Stomach (tissue), 9 donors: ENCODE data around the gene TENM3. TPM values are rescaled to one million over a fixed set of nuclear protein-coding genes. Genes with fewer than 3 reads are reported as not detected.

Experiments used
- DNase-seq, 2 donors: peaks; one replicate each; pipeline versions ENCODE4 v3.0.0 to v3.0.0-alpha.2; 2013 to 2019
- H3K27ac ChIP-seq, 5 donors: fragments of 200-600 bp in 4 of 5; sonication (generic) in 4 of 5; one replicate each; pipeline ENCODE4 v1.5.1; 2013 to 2019; ENCODE audit warnings: mild to moderate bottlenecking in 1 of 5, moderate library complexity in 1 of 5
- H3K27me3 ChIP-seq, 3 donors: fragments of 200-600 bp; sonication (generic); one replicate each; pipeline ENCODE4 v1.5.1; 2017 to 2019; ENCODE audit warnings: mixed run types in 1 of 3
- H3K36me3 ChIP-seq, 4 donors: fragments of 200-600 bp; sonication (generic); 1 replicate in 3 of 4; 2 replicates in 1 of 4; pipeline ENCODE4 v1.5.1; 2016 to 2019
- H3K4me1 ChIP-seq, 4 donors: fragments of 200-600 bp; sonication (generic); one replicate each; pipeline ENCODE4 v1.5.1; 2016 to 2019
- H3K4me3 ChIP-seq, 4 donors: fragments of 200-600 bp; sonication (generic) in 3 of 4; one replicate each; pipeline ENCODE4 v1.5.1; 2016 to 2019; ENCODE audit warnings: mild to moderate bottlenecking in 1 of 4
- H3K9me3 ChIP-seq, 4 donors: fragments of 200-600 bp; sonication (generic); one replicate each; pipeline ENCODE4 v1.5.1; 2016 to 2019
- CTCF ChIP-seq, 7 experiments: fragments of 450-650 bp in 4 of 7; fragments of 200-600 bp in 3 of 7; sonication (generic) in 3 of 7; IDR thresholded peaks; one replicate each; pipeline ENCODE4 v1.5.1; 2016 to 2019; ENCODE audit warnings: antibody characterized with exemption in 7 of 7, control low read depth in 2 of 7, mild to moderate bottlenecking in 1 of 7
- EP300 ChIP-seq: sonication (generic); formaldehyde crosslinking; IDR thresholded peaks from one replicate; pipeline ENCODE4 v1.6.1; 2017; ENCODE audit warnings: antibody characterized with exemption
- POLR2A ChIP-seq, 4 donors: fragments of 450-650 bp; IDR thresholded peaks; one replicate each; pipeline ENCODE4 v1.6.1; 2016; ENCODE audit warnings: antibody characterized with exemption in 4 of 4, control low read depth in 2 of 4, mild to moderate bottlenecking in 1 of 4, moderate library complexity in 1 of 4
- POLR2AphosphoS5 ChIP-seq, 3 donors: sonication (generic); formaldehyde crosslinking; IDR thresholded peaks; one replicate each; pipeline ENCODE4 v1.6.1; 2016; ENCODE audit warnings: antibody characterized with exemption in 3 of 3
- WGBS, 5 donors: extraction: QIAGEN DNeasy Blood & Tissue Kit in 3 of 5; methylation state at CpG; one replicate each; pipeline versions ENCODE4 v1.1.5 to v1.1.7; 2013 to 2018; 5-methylcytosine and 5-hydroxymethylcytosine counted together
- intact Hi-C: fragments of 100-400 bp; cut with DNase I; formaldehyde crosslinking; loops from one replicate; pipeline ENCODE4 v1.15.1; 2023; ENCODE audit warnings: low total_unique reads
- polyA plus RNA-seq, 3 donors: library from polyadenylated mRNA; stranded (reverse); fragments of 200-250 nt; gene quantifications; one replicate each; pipeline ENCODE4 v1.2.3, GENCODE V29; 2013
- total RNA-seq, 5 donors: library from RNA; depleted of rRNA; stranded (reverse); fragments of >200 nt; gene quantifications; one replicate each; pipeline versions ENCODE4 v1.1.0 to v1.2.3, GENCODE V29; 2014 to 2016
- donor health status: healthy with polysubstance abuse.
- donor health status: Bipolar disorder and iron deficiency.
- donor health status: healthy.

TENM3 gene
- total and polyA plus RNA-seq, 8 donors = under 0.01 to 8.3 (median 0.44) TPM

GRCh38 chr4:182822554-182822953, 579.4 kb downstream of the TENM3 start:
- Histone ChIP-seq H3K4me1 (no peaks in the 10 kb centered on the region), H3K36me3 (no peaks in the 10 kb centered on the region), H3K27me3 (no peaks in the 10 kb centered on the region), H3K27ac (no peak overlapping the region), H3K9me3 (no peaks in the 10 kb centered on the region), H3K4me3 (no peak overlapping the region)
- WGBS, 5 donors = 85 to 95% (median 91%) methylated on average over 11 of the region's 11 CpGs
- TF ChIP-seq CTCF (IDR thresholded peaks at IDR 0.05) = no peak
- no peak for TF ChIP-seq POLR2A (IDR thresholded peaks at IDR 0.05)
- TF ChIP-seq POLR2AphosphoS5 (IDR thresholded peaks at IDR 0.05) = no peak
- no peak for TF ChIP-seq EP300
- intact Hi-C loops = no loop called here
- no peak for DNase-seq

GRCh38 chr4:182823576-182823975, 580.4 kb downstream of the TENM3 start:
- no peak for DNase-seq
- intact Hi-C loops = no loop called here
- Histone ChIP-seq H3K27me3 (no peaks in the 10 kb centered on the region), H3K9me3 (no peaks in the 10 kb centered on the region), H3K4me1 (no peaks in the 10 kb centered on the region), H3K4me3 (no peak overlapping the region), H3K27ac (no peak overlapping the region), H3K36me3 (no peaks in the 10 kb centered on the region)
- 27 to 57% (median 39%) methylated on average over 1 of the region's 1 CpG for WGBS, 5 donors
- TF ChIP-seq POLR2A (IDR thresholded peaks at IDR 0.05) (no peak), EP300 (no peak)

GRCh38 chr4:182825003-182825402, 581.8 kb downstream of the TENM3 start:
- WGBS, 5 donors = 77 to 95% (median 94%) methylated on average over 3 to 8 of the region's 8 CpGs
- no peak overlapping the region for H3K27ac ChIP-seq
- no peaks in the 10 kb centered on the region for H3K36me3 ChIP-seq
- TF ChIP-seq POLR2A (IDR thresholded peaks at IDR 0.05) (no peak), POLR2AphosphoS5 (IDR thresholded peaks at IDR 0.05) (no peak), CTCF (IDR thresholded peaks at IDR 0.05) (no peak), EP300 (no peak)
- H3K4me1 ChIP-seq = no peaks in the 10 kb centered on the region
- no peaks in the 10 kb centered on the region for H3K9me3 ChIP-seq
- no peaks in the 10 kb centered on the region for H3K27me3 ChIP-seq
- H3K4me3 ChIP-seq = no peak overlapping the region
- DNase-seq = no peak
- intact Hi-C loops = no loop called here

GRCh38 chr4:182825786-182826185, 582.6 kb downstream of the TENM3 start:
- Histone ChIP-seq H3K9me3 (no peaks in the 10 kb centered on the region), H3K36me3 (no peaks in the 10 kb centered on the region), H3K27me3 (no peaks in the 10 kb centered on the region), H3K4me3 (no peak overlapping the region), H3K4me1 (no peaks in the 10 kb centered on the region), H3K27ac (no peak overlapping the region)
- 65 to 83% (median 78%) methylated on average over 9 to 12 of the region's 12 CpGs for WGBS, 5 donors
- intact Hi-C loops = no loop called here
- TF ChIP-seq POLR2AphosphoS5 (IDR thresholded peaks at IDR 0.05) (no peak), EP300 (no peak), CTCF (IDR thresholded peaks at IDR 0.05) (no peak), POLR2A (IDR thresholded peaks at IDR 0.05) (no peak)
- no peak for DNase-seq

GRCh38 chr4:182826391-182826790, 583.2 kb downstream of the TENM3 start:
- Histone ChIP-seq H3K27me3 (no peaks in the 10 kb centered on the region), H3K36me3 (no peaks in the 10 kb centered on the region), H3K9me3 (no peaks in the 10 kb centered on the region), H3K27ac (no peak overlapping the region), H3K4me1 (no peaks in the 10 kb centered on the region), H3K4me3 (no peak overlapping the region)
- intact Hi-C loops = no loop called here
- TF ChIP-seq POLR2AphosphoS5 (IDR thresholded peaks at IDR 0.05) (no peak), CTCF (IDR thresholded peaks at IDR 0.05) (no peak), POLR2A (IDR thresholded peaks at IDR 0.05) (no peak), EP300 (no peak)
- peak in 1 of 2 donors; percentile 24 for DNase-seq
- whole genome bisulfite sequencing, 5 donors = 64 to 84% (median 78%) methylated on average over 13 of the region's 13 CpGs
